GM18505 (cell line): ENCODE results near the gene GPR35.
"Not testable (repeated sequence)": the region's sequence is repeated elsewhere in the genome, so short reads cannot be mapped to it uniquely, and the experiment has no call there.

Experiments
- ATAC-seq: cut with Tn5 transposase; IDR thresholded peaks from one replicate; pipeline ENCODE4 v1.9.1; 2021; ENCODE audit not compliant: unreplicated experiment
- POLR2A ChIP-seq: IDR thresholded peaks from 4 replicates; pipeline ENCODE4 v1.6.1; 2011; ENCODE audit warnings: borderline replicate concordance; ENCODE audit not compliant: insufficient read depth, insufficient read length; ENCODE audit errors: extremely low read depth

Gene GPR35

GRCh38 chr2:240648155-240648649, 22.9 kb downstream of the GPR35 start:
- ATAC-seq = no peak

GRCh38 chr2:240648650-240649275, 23.5 kb downstream of the GPR35 start:
- no peak for TF ChIP-seq POLR2A
- ATAC-seq = no peak

More at GRCh38 chr2:240648155-240648649, 22.9 kb downstream of the GPR35 start:
- TF ChIP-seq POLR2A = no peak

GRCh38 chr2:240649331-240649730, 24.1 kb downstream of the GPR35 start:
- no peak for TF ChIP-seq POLR2A
- no peak for ATAC-seq

- ATAC-seq = no peak
- TF ChIP-seq POLR2A = no peak
Observed at GRCh38 chr2:240650254-240650965, 25.1 kb downstream of the GPR35 start.

GRCh38 chr2:240651185-240651584, 25.9 kb downstream of the GPR35 start:
- TF ChIP-seq POLR2A = no peak
- ATAC-seq = no peak

- no peak for TF ChIP-seq POLR2A
- ATAC-seq = no peak
Observed at GRCh38 chr2:240655931-240656886, 30.9 kb downstream of the GPR35 start.

DNA sequence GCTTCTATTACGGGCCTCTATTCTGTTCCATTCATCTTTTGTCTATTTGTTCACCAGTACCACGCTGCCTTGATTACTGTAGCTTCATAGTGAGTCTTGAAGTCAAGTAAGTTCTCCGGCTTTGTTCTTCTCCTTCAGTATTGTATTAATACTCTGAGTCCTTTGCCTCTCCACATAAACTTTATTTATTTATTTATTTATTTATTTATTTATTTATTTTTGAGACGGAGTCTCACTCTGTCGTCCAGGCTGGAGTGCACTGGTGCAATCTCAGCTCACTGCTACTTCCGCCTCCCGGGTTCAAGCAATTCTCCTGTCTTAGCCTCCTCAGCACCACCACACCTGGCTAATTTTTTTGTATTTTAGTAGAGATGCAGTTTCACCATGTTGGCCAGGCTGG, 34.6 kb downstream of the GPR35 start:
- ATAC-seq = not testable (repeated sequence)

DNA sequence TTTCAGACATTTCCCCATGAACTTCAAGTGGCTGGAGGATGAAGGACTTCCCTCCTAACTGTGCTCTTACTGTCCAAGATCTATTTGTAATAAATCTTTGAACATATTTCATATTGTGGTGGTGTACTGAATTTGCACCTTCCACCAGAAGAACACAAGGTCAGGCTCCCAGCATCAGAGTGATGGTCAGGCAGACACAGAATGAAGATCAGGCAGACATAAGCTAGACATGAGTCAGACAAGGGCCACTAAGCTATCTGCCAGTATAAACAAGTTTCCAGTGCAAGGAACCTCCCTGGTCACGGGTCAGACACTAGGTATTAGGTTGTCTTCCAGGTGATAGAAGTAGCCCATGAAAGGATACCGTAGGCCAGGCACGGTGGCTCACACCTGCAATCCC, 37.4 kb downstream of the GPR35 start:
- no peak for ATAC-seq
- no peak for TF ChIP-seq POLR2A

GRCh38 chr2:240663546-240664190, 38.4 kb downstream of the GPR35 start:
- no peak for TF ChIP-seq POLR2A
- ATAC-seq = no peak

DNA sequence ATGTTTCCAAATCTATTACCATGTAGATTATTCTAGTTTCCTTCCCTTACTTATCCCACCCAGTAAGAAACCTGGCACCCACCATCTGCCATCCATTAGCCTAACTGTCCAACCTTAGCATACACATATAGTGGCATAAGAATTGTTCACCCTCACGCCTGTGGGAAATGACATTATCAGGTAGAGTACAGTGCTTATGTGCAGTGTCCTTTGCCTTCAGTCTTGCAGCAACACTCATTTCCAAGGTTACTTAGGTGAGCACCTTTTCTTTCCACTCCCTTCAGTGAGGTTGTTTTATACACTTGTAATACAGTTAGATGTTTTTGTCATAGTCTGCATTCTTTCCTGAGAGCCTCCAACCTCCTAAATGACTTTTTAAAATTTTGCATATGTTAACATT, 39.3 kb downstream of the GPR35 start:
- TF ChIP-seq POLR2A = no peak
- no peak for ATAC-seq

DNA sequence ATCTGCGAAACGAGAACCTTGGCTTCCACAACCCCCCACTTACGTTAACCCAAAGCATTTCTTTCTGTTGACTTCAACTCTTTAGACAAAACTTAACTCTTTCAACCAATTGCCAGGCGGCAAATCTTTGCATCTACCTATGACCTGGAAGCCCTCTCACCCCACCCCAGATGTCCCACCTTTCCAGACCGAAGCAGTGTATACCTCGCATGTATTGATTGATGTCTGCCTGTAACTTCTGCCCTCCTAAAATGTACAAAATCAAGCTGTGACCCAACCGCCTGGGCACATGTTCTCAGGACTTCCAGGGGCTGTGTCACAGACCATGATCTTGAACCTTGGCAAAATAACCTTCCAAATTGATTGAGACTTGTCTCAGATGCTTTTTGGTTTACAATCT, 45.1 kb downstream of the GPR35 start:
- no peak for TF ChIP-seq POLR2A
- ATAC-seq = no peak

GRCh38 chr2:240670950-240671349, 45.7 kb downstream of the GPR35 start:
- TF ChIP-seq POLR2A = no peak
- no peak for ATAC-seq

GRCh38 chr2:240672076-240672700, 46.9 kb downstream of the GPR35 start:
- no peak for TF ChIP-seq POLR2A
- ATAC-seq = no peak

DNA sequence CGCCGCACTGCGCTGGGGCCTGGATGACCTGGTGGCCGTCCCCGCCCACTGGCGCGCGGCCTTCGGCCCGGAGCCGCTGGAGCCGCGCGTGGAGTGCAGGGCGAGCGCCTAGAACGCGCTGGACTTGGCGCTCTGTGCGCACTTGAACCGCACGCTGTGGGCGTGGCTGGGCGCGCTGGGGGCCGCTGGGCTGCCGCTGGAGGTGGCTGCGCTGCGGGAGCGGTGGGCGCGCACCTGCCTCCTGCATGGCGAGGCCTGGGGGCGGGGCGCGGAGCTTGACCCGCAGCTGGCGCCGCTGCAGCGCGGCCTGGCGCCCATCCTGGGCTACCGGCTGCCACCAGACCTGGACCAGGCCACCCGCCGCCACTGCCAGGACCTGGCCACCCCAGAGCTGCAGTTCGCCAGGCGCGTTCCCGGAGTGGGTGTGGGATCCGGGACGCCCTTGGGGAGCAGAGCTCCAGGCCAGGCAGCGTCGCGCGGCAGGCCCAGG, 47.5 kb downstream of the GPR35 start:
- no peak for ATAC-seq
- TF ChIP-seq POLR2A = no peak

DNA sequence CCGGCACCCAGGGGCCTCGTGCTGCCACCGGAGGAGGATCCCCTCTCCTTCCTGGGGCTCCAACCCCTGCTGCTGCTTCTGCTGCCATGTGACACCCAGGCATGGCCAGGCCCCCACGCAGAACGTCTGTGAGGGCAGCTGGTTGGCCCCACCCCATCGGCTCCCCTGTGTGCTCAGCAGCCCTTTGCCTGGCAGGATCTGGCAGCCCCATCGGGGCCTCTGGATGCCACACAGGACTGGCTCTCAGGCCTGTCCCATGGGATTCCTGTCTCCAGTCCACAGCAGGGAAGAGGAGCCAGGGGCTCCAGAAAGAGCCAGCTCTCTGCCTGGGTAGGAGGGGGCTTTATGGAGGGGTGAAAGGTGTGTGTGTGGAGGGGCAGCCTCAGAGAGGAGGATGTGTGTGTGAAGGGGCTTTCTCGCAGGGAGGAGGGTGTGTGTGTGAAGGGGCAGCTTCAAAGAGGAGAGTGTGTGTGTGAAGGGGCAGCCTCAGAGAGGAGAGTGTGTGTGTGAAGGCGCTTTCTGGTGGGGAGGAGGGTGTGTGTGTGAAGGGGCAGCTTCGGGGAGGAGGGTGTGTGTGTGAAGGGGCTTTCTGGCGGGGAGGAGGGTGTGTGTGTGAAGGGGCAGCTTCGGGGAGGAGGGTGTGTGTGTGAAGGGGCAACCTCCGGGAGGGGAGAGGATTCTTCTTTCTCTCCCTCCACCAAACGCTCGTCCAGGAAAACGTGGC, 49.3 kb downstream of the GPR35 start:
- ATAC-seq = not testable (repeated sequence)

- ATAC-seq = not testable (repeated sequence)
Observed at GRCh38 chr2:240675345-240675744, 50.1 kb downstream of the GPR35 start.

- not testable (repeated sequence) for ATAC-seq
Observed at GRCh38 chr2:240678043-240678442, 52.8 kb downstream of the GPR35 start.

GRCh38 chr2:240678909-240679308, 53.6 kb downstream of the GPR35 start:
- ATAC-seq = not testable (repeated sequence)

DNA sequence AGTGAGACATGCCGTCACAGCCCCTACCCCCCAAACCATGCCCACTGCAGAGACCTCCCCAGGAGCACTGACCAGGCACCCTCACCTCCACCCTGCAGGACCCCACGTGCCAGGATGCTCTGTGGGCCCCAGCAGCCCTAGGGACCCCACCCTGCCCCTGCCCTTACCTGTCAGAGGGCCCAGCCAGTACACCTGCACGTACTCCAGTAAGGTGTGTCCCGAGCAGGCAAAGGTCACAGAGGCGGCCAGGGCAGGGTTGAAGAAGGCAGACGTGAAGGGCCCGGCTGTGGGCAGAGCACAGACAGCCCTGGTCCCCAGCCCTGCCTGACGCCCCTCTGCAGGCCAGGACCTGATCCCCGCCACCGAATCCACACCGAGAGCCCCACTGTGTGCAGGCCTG, 54.9 kb downstream of the GPR35 start:
- not testable (repeated sequence) for ATAC-seq
